GM12878 (cell line): ENCODE data around the gene RNF38. TPM values are rescaled to one million over a fixed set of nuclear protein-coding genes. Genes with fewer than 3 reads are reported as not detected.
"Not testable (repeated sequence)": the region's sequence is repeated elsewhere in the genome, so short reads cannot be mapped to it uniquely, and the experiment has no call there.

Experiments used
- ATAC-seq: fragments of 200-7000 bp; cut with Tn5 transposase; 3 replicates; pipeline ENCODE4 v1.9.1; 2020; ENCODE audit warnings: mild to moderate bottlenecking, moderate library complexity
- BruUV-seq: library from RNA; stranded (reverse); fragments of 400-500 nt; replicated peaks from 2 replicates; lab custom pipeline; 2021; lab: Mats Ljungman, UMichigan
- CTCF ChIA-PET: fragments of 300-600 bp; sonication (Branson Sonifier 250); formaldehyde crosslinking; extraction: SDS; loops from one replicate; lab custom pipeline; 2021; ENCODE audit warnings: inconsistent platforms; lab: Yijun Ruan, JAX
- POLR2A ChIA-PET: fragments of 350-600 bp; formaldehyde crosslinking; extraction: SDS; loops from one replicate; lab custom pipeline; 2021; ENCODE audit warnings: inconsistent platforms; lab: Charles Lee
- RAD21 ChIA-PET: fragments of 300-600 bp; sonication (Branson Sonifier 250); formaldehyde crosslinking; loops from one replicate; lab custom pipeline; 2023; ENCODE audit warnings: antibody characterized with exemption; ENCODE audit not compliant: unreplicated experiment; lab: Charles Lee
- SMC1A ChIA-PET: fragments of 300-600 bp; sonication (Branson Sonifier 250); formaldehyde crosslinking; loops from one replicate; lab custom pipeline; 2023; ENCODE audit not compliant: unreplicated experiment, uncharacterized antibody; lab: Charles Lee
- DNase-seq: peaks from one replicate; pipeline ENCODE4 v3.0.0-alpha.2; 2011; ENCODE audit warnings: low read depth, low spot score
- FAIRE-seq: peaks from 3 replicates; lab custom pipeline; 2011; peaks lifted over from hg19 to GRCh38; lab: Jason Lieb, UNC
- H2AFZ ChIP-seq: 2 replicates; pipeline ENCODE4 v1.6.0; 2011; ENCODE audit warnings: low read depth, low read length, control low read depth; ENCODE audit not compliant: control insufficient read depth
- H3K27ac ChIP-seq: 2 replicates; pipeline ENCODE4 v1.5.1; 2011; ENCODE audit warnings: control low read depth; ENCODE audit not compliant: control insufficient read depth, insufficient read depth
- H3K27me3 ChIP-seq, 2 experiments: replicated peaks in 1 of 2; 2 replicates each; pipeline versions ENCODE4 v1.6.0 to v1.6.1; 2011; ENCODE audit warnings: low read length in 1 of 2; ENCODE audit not compliant: control insufficient read depth in 2 of 2, insufficient read depth in 2 of 2
- H3K36me3 ChIP-seq, 2 experiments: 2 replicates each; pipeline ENCODE4 v1.5.1; 2011; ENCODE audit warnings: low read length in 1 of 2; ENCODE audit not compliant: control insufficient read depth in 2 of 2, insufficient read depth in 2 of 2
- H3K4me1 ChIP-seq: 2 replicates; pipeline ENCODE4 v1.6.1; 2011; ENCODE audit warnings: mild to moderate bottlenecking, low read length, moderate library complexity, mixed read lengths; ENCODE audit not compliant: control insufficient read depth, insufficient read depth
- H3K4me2 ChIP-seq: 2 replicates; pipeline ENCODE4 v1.6.0; 2011; ENCODE audit warnings: control low read depth; ENCODE audit not compliant: control insufficient read depth, insufficient read depth
- H3K4me3 ChIP-seq: fragments of 200-600 bp; sonication (generic); 2 replicates; pipeline ENCODE4 v1.5.1; 2016
- H3K79me2 ChIP-seq: 2 replicates; pipeline ENCODE4 v1.6.0; 2011; ENCODE audit warnings: low read length; ENCODE audit not compliant: control insufficient read depth, insufficient read depth
- H3K9ac ChIP-seq: 2 replicates; pipeline ENCODE4 v1.8.0; 2011; ENCODE audit warnings: low read length, control low read depth, mixed read lengths; ENCODE audit not compliant: control insufficient read depth, insufficient read depth
- H3K9me3 ChIP-seq: replicated peaks from 3 replicates; pipeline ENCODE4 v1.5.1; 2011; ENCODE audit warnings: mild to moderate bottlenecking, low read length; ENCODE audit not compliant: control insufficient read depth, insufficient read depth
- H4K20me1 ChIP-seq: 2 replicates; pipeline ENCODE4 v1.6.0; 2011; ENCODE audit not compliant: control insufficient read depth, insufficient read depth
- BCL11A ChIP-seq: IDR thresholded peaks from 2 replicates; pipeline ENCODE4 v1.6.1; 2011; ENCODE audit warnings: low read depth, low read length
- CEBPB ChIP-seq, 2 experiments: fragments of 150-350 bp in 1 of 2; IDR thresholded peaks; 2 replicates each; pipeline ENCODE4 v1.6.1; 2012 to 2014; ENCODE audit warnings: low read depth in 2 of 2, low read length in 2 of 2, borderline replicate concordance in 1 of 2, inconsistent platforms in 1 of 2
- EP300 ChIP-seq, 2 experiments: fragments of 150-350 bp in 1 of 2; IDR thresholded peaks; 2 replicates each; pipeline ENCODE4 v1.6.1; 2011 to 2012; ENCODE audit warnings: low read depth in 2 of 2, low read length in 2 of 2, borderline replicate concordance in 1 of 2, improper control_type of control experiment in 1 of 2, inconsistent platforms in 1 of 2; ENCODE audit not compliant: control insufficient read depth in 1 of 2
- JUNB ChIP-seq: IDR thresholded peaks from 2 replicates; pipeline ENCODE4 v1.6.1; 2016; ENCODE audit warnings: antibody characterized with exemption, mild to moderate bottlenecking
- MEF2B ChIP-seq: fragments of 450-650 bp; IDR thresholded peaks from 2 replicates; pipeline ENCODE4 v1.6.1; 2018; ENCODE audit warnings: mild to moderate bottlenecking, moderate library complexity; ENCODE audit not compliant: partially characterized antibody, poor library complexity, severe bottlenecking
- WGBS: methylation state at CpG from one replicate; pipeline ENCODE4 v1.1.6; 2016; ENCODE audit warnings: low lambda C conversion rate; ENCODE audit not compliant: insufficient replicate concordance, insufficient coverage; ENCODE audit errors: missing lambda C conversion rate; 5-methylcytosine and 5-hydroxymethylcytosine counted together
- in situ Hi-C: fragments of 300-500 bp; cut with MboI; formaldehyde crosslinking; loops from 9 replicates; pipeline ENCODE4 v1.14.3; 2018; ENCODE audit warnings: mixed read lengths
- intact Hi-C: fragments of 100-400 bp; cut with micrococcal nuclease; formaldehyde crosslinking; loops from one replicate; pipeline ENCODE4 v1.14.2; 2022; ENCODE audit not compliant: unreplicated experiment
- polyA plus RNA-seq, 11 experiments: library from polyadenylated mRNA; depleted of rRNA in 4 of 11; unstranded in 6 of 11; stranded (reverse) in 5 of 11; fragments of >200 nt; fragmentation: Nextera tagmentation in 4 of 11; fragmentation: Illumina TruSeq in 1 of 11; extraction: Ambion mirVana in 4 of 11; extraction: Trizol in 1 of 11; gene quantifications; 1 replicate in 1 of 11; 2 replicates in 10 of 11; pipeline versions ENCODE4 v1.2.1 to v1.2.3, GENCODE V29; 2011 to 2016; ENCODE audit warnings: inconsistent platforms in 2 of 11, missing spikeins in 2 of 11, low read depth in 1 of 11
- total RNA-seq, 4 experiments: library from RNA; depleted of rRNA in 3 of 4; stranded (reverse); fragments of >200 nt in 3 of 4; fragmentation: Illumina TruSeq in 1 of 4; extraction: Trizol in 1 of 4; gene quantifications; 2 replicates each; pipeline versions ENCODE4 v1.2.1 to v1.2.3, GENCODE V29; 2013 to 2021

RNF38 gene
- total and polyA plus RNA-seq, 10 of the 15 experiments (the other 5 are each of a cell fraction or from before 2014, with no cell fraction given) = 5.1 to 34.7 (median 12.7) TPM

GRCh38 chr9:36306471-36307306, 93.4 kb downstream of the RNF38 start (continued):
- no peak for TF ChIP-seq CEBPB (IDR thresholded peaks at IDR 0.05; ENCODE audit: borderline replicate concordance in 1 of 2, low read depth in 2 of 2, low read length in 2 of 2)
- no peak for TF ChIP-seq JUNB
- no peak for TF ChIP-seq MEF2B
- TF ChIP-seq EP300 (IDR thresholded peaks at IDR 0.05; ENCODE audit: borderline replicate concordance in 1 of 2, control insufficient read depth in 1 of 2, low read depth in 2 of 2, low read length in 2 of 2) = no peak
- no peak for TF ChIP-seq BCL11A

- FAIRE-seq, intact Hi-C loops, BruUV-seq: not testable (repeated sequence)
Observed at GRCh38 chr9:36304366-36304765, 95.7 kb downstream of the RNF38 start.

More at GRCh38 chr9:36304366-36304765, 95.7 kb downstream of the RNF38 start:
- RAD21 ChIA-PET, ATAC-seq, SMC1A ChIA-PET, POLR2A ChIA-PET, CTCF ChIA-PET, H3K36me3 ChIP-seq, H3K4me1 ChIP-seq, H2AFZ ChIP-seq, H3K9me3 ChIP-seq, H4K20me1 ChIP-seq, H3K27ac ChIP-seq, in situ Hi-C loops, DNase-seq, H3K4me3 ChIP-seq, H3K9ac ChIP-seq, H3K27me3 ChIP-seq, H3K4me2 ChIP-seq, H3K79me2 ChIP-seq: not testable (repeated sequence)
- 80% methylated on average over 2 of the region's 2 CpGs for WGBS
